HK-2 (cell line): Measurements from ENCODE around the gene CCDC3.
"Not testable (repeated sequence)": the region's sequence is repeated elsewhere in the genome, so short reads cannot be mapped to it uniquely, and the experiment has no call there.

ENCODE experiments used
- DNase-seq: peaks from one replicate; pipeline ENCODE4 v3.0.0-alpha.2; 2018; ENCODE audit not compliant: unreplicated experiment

Gene CCDC3

DNA sequence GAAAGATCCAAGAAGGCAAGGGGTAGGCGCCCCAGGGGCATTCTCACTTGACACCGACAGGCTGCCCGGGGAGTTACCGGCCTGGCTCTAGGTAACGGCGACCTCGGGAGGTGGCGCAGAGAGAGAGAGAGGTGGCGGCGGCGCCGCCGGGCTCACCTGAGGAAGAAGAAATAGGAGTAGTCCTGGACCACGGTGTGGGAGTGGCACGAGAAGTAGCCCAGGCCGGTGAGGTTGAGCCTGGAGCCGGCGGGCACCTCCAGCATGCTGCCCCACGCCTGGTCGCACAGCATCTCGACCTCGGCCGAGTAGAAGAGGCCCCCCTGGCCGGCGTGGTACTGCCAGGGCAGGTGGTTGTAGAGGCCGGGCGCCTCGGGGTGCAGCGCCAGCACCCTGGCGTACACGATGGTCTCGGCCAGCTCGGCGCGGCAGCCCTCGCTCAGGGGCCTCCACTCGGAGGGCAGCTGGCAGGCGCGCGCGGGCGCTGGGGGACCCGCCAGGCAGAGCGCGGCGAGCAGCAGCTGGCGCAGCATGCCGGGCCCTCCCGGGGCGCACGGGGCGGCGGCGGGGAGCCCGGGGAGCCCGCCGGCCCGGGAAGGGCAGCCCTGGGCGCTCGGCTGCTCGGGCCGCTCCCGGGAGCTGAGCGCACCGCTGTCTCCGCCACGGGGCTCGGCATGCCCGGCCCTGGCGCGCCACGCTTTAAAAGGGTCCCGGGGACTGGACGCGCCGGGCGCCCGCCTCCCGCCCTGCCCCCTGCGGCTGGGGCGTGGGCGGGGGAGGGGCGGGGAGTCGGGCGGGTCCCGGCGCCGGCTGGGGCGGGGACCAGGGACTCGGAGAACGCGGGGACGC lies at the start of gene CCDC3:
Gene CCDC3 (minus strand): TSS at position 673 of the 846 bp plus-strand sequence. CDS start 143 bp downstream, at position 530.
- DNase-seq: no peak

DNA sequence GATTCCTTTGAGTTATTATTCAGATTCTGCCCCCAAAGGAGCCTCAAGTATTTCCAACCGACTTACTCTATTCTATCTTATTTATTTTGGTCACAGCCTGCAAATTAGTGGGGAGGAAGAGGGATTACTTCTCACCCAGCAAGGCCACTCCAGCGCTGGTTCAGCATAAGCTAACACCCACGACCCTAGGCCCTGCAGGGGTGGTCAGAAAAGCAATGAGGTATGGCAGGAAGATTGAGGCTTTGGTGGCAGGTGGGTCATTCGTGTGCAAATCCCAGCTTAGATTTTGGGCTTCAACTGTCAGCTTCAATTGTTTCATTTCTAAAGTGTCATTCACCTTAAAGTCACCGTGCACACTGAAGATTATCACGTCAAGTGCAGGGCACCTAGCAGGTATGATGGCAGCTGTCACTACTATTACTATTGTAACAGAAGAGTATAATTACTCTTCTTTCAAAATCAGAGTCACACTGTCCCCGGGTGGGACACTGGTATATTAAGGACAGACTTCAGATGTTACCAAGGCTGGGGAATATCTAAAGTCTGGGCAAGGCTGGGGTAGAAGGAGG lies 49.7 kb upstream of the CCDC3 start:
- DNase-seq: no peak

DNA sequence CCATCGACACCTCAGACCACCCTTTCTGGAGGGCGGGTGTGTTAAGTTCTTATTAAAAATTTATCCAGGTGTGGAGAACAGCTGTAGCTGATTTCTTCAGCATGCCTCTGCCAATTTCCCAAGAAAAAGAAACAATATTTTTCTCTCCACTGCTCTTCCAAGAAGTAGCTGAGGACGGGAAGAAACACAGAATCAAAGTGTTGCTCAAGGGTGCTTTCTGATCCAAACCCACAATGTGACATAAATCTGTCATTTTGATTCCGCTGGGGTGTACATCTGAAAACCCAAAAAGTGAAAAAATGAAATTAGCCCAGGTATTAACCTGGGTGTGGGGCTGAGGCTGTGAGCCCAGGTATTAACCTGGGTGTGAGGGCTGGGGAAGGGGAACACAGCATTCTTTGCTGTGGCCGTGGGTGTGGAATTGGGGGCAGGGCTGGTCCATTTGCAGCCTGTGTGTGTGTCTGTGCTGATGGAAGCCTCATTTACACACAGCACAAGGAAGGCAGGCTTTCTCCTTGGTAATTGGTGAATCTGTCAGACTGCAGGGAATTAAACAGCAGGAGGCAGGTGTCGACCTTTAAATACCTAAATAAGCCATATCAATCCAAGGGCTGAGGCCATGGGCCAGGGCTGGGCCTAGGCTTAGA lies 48.4 kb upstream of the CCDC3 start:
- DNase-seq: no peak

DNA sequence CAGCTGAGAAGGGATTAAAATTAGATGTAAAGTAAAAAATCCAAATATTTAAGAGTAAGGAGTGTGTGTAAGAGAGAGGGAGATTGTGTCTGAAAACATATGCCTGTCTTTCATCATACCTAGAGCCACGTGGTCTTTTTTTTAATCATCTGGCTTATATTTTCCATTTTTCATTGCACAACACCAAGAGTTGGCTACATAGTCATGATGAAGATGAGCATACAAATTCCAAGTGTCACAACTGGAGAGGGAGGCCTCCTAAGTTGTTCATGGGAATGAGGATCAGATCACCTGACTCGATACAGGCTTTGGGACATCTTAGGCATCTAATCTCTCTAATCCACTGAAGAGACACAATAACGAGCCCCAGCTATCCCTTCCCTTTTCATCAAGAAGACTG lies 47.2 kb upstream of the CCDC3 start:
- no peak for DNase-seq

DNA sequence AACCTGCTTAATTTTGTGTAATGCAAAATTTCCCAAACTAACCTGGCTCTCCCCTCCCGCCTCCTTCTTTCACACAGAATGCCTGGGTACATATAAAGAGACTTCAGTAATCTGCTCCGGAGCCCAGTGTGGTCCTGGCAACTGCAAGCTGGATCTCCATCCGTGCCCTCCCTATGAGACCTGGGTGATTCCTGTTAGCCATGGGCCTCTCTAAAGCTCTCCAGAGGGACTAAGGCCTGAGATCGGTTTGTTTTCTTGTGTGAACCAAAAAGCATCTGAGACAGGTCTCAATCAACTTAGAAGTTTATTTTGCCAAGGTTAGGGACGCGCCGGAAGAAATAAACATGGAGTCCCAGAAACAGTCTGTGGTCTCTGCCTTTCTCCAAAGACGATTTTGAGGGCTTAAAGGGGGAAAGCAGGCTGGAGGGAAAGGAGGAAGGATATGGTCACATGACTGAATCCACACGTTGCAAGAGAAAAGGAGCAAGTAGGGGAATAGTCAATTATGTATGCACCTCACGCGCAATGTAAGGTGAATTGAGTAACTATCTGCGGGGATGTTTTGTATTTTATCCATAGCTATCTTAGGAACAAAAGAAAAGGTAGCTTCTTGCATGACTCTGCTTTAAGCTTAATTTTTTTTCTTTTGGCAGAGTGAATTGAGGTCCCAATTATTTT lies 46.2 kb upstream of the CCDC3 start:
- no peak for DNase-seq

DNA sequence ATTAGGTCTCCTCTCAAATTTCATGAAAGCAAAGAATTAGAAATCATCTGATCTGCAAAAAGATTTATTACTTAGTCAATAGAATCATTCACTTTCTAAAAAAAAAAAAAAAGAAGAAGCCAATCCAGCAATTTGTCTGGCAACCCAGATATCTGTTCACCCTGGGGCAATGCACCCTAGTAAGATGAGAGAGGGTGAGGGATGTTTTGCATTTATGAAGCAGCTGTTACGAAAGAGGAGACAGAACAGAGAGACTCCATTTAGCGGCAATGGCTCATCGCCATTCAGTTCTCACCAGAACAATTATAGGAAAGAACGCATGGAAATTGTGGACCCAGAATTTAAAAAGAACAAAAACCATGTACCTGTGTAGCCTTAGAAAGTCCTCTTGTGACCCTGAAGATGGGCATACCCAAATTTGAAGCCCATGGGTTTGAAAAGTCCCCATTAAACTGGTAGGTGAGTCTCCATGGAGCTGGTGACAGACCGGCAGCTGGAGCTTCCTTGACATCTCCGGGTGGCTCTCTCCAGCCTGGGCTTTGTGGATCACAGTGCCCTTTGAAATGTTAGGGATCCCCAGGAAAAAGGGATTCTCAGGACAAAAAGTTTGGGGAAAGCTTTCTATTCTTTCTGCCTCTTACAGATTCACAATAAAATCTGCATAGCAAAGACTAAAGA lies 45.5 kb upstream of the CCDC3 start:
- no peak for DNase-seq

DNA sequence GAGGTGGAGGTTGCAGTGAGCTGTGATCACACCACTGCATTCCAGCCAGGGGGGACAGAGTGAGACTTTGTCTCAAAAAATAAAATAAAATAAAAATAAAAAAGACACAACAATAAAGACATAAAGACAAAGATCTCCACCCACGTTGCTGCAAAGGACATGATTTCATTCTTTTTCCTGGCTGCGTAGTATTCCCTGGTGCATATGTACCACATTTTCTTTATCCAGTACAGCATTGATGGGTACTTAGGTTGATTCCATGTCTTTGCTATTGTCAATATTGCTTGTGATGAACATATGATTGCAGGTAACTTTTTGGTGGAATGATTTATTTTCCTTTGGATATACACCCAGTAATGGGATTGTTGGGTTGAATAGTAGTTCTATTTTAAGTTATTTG lies 42.0 kb upstream of the CCDC3 start:
- no peak for DNase-seq

DNA sequence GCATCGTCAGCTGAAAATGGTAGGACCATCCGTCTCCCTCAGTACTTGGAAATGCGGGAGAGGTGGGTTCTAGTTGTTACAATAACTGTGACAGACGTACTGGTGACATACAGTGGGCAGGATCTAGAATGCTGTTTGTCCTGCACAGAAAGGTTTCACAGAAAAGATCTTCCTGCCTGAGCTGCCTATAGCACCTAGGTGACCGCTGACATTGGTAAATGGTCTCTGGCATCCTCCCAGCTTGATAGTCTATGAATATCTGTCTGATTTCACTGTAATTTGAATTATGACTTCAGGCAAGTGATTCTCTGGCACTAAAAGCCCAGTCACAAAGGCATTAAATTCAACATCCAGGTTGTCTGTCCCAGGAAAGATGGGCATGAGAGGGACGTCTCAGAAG lies 38.2 kb upstream of the CCDC3 start:
- no peak for DNase-seq

DNA sequence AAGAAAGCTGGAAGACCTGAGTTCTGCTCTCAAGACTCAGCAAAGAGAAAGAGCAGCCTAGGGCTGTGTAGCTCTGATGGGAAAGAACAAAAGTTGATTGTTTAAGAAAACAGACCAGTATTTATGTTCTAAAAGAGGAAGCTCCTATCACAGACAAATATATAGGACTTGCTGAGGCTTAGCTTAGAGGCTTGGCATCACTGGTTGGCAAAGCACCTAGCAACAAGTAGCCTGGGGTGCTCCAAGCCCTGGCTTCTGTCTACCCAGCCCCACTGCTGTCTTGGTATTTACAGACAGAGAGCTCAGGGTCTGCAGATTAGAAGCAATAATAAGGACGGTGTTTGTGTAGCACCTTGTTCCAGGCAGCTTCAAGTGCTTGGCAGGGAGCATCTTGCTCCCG lies 36.9 kb upstream of the CCDC3 start:
- no peak for DNase-seq

DNA sequence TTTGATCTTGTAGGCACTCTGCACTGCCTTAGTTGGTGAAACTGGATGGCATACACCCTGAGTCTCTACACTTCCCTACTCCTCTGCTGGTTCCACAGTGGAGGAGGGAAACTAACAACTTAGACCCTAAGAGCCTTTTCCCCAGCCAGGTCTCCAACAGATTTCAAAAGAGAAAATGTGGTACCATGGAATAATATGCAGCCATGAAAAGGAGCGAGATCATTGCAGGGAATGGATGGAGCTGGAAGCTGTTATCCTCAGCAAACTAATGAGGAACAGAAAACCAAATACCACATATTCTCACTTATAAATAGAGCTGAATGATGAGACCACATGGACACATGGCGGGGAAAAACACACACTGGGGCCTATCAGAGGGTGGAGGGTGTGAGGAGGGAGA lies 36.3 kb upstream of the CCDC3 start:
- no peak for DNase-seq

DNA sequence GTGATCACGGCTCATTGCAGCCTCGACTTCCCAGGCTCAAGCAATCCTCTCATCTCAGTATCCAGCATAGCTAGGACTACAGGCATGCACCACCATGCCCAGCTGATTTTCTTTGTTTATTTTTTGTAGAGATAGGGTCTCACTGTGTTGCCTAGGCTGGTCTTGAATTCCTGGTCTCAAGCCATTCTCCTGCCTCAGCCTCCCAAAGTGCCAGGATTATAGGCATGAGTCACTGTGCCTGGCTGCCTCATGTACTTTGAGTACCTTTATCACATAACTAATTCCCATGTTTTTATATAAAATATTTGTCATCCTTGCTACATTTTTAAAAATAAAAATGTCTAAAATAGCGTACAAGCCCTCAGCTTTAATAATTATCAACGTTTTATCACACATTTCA lies 35.3 kb upstream of the CCDC3 start:
- DNase-seq: no peak

DNA sequence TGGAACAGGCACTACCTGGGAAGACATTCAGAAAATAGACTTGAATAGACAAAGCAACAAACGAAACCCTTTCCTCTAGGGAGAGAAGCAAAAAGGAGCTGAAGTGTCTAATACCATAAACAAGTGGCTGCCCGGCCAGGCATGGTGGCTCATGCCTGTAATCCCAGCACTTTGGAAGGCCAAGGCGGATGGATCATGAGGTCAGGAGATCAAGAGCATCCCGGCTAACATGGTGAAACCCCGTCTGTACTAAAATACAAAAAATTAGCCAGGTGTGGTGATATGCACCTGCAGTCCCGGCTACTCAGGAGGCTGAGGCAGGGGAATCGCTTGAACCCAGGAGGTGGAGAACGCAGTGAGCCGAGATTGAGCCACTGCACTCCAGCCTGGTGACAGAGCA lies 34.2 kb upstream of the CCDC3 start:
- not testable (repeated sequence) for DNase-seq

DNA sequence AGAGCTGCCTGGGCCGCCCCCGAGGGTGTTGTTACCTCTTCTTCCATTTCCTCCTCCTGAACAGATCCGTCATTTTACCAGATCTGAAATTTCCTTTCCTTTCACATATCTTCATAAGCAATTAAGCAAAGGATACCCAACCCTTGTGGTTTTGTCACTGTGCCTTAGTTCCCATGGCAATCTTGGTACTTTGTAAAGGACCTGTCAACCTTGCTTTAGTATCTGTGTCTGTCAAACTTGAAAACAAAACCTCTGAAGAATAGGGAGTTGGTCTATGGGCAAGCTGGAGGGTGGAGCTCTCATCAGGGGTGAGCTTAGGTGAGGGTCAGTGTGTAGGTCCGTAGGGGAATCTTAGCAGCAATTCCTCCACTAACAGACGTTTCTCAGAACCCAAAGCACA lies 25.4 kb upstream of the CCDC3 start:
- DNase-seq: no peak

DNA sequence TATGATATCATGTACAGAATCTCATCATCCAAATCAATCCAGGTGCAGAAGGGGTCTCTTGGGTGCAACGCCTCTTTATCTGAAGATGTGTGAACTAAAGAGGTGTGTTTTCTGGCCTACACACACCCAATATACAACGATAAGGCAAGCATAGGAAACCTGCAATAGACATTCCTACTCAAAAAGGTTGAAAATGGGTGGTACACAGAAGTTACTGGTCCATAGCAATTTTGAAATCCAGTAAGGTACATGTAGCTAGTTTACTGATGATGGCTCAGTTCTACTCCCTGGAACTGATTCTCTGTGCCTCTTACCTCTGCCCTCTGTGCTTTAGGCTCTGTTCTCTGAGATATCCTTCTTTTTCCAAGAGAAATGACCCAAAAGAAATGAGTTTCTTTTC lies 22.2 kb upstream of the CCDC3 start:
- no peak for DNase-seq

DNA sequence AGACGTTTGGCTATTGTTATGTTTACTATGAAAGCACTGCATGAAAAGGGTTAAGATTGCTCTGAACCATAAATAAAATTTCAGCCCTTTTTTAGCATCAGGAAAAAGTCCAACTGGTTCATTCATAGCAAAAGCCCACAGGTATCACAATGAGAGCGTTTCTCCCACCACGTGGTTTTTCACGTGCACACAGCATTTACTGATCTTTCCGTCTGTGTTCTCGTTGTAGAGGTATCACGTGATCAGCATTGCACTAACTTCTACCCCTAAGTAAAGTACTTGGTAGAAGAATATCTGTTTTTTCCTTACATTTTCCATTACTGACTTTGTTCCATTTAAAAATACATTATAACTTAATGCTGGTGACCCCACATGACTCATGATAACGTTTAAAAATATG lies 17.8 kb upstream of the CCDC3 start:
- DNase-seq: no peak

DNA sequence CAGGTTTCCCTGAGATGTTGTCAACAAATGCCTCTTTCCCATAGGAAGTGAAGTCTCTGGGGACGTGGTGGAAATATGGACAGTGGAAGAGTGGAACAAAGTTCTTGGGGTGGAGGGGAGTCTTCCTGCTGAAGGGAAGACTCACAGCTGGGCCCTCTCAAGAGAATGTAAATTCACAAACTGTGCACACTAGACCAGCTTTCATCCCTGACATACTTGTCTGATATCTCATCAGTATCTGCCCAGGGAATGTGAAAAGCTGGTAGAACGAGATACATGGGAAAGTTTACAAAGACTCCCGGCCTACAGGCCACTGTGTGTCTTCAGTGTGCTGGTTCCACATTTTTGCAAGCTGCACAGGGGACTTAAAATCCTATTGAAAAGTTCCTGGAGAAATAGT lies 16.7 kb upstream of the CCDC3 start:
- DNase-seq: no peak

DNA sequence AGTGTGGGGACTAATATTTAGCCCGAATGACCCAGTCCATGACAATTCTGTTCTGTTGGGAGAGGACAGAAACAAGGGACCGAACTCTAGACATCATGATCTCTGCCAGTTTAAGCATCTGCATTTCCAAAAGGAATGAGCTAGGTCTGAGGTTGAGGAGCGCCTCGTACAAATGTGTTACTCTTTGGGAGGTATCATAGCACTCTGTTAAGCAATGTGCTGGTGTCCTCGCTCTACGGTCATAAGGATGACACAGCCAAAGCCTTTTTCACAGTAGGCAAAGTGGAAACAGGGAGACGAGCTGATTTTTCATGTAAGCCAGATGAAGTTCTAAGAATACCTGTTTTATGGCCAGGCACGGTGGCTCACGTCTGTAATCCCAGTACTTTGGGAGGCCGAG lies 15.4 kb upstream of the CCDC3 start:
- DNase-seq: no peak

DNA sequence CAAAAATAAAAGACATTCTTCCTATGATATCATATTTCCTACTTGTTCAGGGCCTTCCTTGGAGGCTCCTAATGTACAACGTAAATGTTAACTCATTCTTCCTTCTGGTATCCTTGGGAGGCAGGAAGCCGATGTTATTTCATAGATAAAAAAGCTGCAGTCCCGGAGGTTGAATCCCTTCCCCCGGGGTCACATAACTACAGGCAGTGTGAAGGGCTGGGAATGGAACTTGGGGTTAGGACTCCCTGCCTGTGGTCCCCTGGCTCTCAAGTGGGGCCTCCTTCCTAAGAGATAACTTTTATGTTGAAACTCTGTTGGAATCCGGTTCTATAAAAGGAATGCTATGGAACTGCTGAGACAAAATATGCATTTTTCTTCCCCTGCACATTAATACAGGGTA lies 14.9 kb upstream of the CCDC3 start:
- no peak for DNase-seq

DNA sequence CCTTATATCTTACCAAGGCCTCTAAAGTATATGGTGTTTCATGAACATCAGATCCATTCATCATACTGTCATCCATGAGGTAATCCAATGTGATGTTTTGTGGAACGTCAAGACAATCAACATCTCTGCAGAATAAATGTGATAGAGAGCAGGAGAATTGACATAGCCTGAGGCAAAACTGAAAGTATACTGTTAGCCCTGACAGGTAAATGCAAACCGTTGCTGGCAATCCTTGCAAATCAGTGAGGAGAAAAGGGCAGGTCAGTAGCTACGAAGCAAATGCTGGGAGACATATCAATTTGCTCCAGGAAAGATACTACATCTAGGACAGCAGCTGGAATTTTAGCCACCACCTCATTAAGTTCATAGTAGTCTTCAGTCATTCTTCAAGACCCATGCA lies 4.5 kb upstream of the CCDC3 start:
- no peak for DNase-seq

DNA sequence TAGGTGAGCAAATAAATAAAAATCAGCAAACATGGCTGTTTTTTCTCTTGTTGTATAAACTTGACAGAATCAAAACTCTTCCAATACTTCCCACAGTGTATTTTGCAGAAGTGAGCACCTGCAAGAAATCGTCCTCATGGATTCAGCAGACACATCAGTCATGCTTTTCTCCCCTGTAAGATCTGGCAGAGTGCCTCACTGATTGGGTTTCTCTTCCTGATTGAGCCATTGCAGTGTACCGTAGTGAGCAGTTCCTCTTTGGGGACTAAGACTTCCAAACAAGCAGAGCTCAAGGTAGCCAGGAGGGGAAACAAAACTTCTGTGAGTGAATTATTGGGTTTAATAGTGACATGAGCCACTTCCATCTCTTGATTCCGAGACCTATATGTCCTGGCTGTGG lies 2.2 kb upstream of the CCDC3 start:
- no peak for DNase-seq

DNA sequence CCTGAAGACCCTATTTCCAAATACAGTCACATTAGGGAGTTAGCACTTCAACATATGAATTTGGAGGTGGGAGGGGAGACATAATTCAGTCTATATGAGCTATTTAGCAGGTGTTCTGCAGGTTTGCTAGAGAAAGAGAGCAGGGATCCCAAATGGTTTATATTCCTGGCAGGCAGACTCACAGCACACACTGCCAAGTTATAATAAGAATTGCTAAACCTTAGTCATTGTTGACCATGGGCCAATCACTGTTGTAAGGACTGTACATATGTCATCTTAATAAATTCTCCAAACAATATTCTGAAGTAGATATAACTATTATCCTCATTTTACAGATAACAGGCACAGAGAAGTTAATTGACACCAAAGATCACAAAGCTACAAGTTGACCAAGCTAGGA lies 1.5 kb upstream of the CCDC3 start:
- DNase-seq: no peak

DNA sequence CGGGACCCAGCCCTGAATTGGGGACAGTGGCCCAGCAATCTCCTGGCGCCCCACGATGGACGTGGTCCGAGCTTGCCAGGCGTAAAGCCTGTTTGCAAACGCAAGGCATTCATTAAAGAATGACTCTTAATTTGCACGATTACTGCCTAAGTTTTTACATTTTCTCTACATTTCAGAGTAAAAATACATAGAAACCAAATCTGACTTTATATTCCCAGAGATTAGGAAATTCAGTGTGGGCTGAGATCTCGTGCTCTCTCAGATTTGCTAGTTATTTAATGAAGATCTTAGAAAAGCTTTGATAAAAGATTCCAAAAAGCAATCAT lies 337 bp upstream of the CCDC3 start:
- DNase-seq: no peak
